ENCODE measurements around the gene SLC25A41.

The SLC25A41 gene

DNA sequence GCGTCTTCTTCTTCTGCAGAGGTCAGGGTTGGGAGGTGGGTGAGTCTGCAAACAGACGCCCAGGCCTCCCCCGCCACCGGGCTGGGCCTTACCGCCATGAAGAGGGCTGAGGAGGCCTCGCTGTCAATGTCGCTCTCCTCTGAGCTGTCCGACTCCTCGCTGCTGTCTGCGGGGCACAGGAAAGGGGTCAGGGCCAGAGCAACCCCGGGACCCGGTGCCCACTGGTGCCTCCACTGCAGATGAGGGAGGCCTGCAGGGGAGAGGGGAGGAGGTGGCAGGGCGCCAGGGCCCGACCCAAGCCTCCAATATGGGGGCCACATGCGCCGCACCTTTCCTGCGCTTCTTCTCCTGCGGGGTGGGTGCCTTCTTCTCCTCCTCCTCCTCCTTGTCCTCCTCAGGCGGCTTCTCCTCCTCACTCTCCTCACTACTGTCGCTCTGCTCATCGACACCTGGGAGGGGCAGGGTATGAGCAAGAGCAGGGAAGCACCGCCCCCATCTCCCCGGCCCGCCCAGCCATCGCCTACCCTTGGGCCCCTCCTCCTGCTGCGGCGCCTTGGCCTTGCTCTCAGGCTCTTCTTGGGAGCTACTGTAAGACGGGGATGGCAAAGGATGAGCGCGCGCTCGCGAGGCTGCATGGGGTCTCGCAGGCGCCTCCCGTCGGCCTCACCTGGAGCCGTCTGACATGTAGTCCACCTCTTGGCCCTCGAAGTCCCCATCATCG, 52.4 kb downstream of the SLC25A41 start:
- no peak overlapping the region for H3K23ac ChIP-seq (ENCODE audit: low read length)
- no CpG with 5 or more reads among the region's 40 CpGs for WGBS (ENCODE audit: extremely low coverage, insufficient coverage, low lambda C conversion rate)
- H3K18ac ChIP-seq (ENCODE audit: low read length), result no peak overlapping the region
- H2BK120ac ChIP-seq (ENCODE audit: low read depth, low read length), result no peak overlapping the region
- peaks cover 17% of the 10 kb centered on the region for H3K36me3 ChIP-seq (ENCODE audit: control insufficient read depth, insufficient read depth, low read length)
- H4K8ac ChIP-seq (ENCODE audit: low read depth, low read length), result no peak overlapping the region
- no peak overlapping the region for H3K27ac ChIP-seq (ENCODE audit: low read depth, low read length)
- no peaks in the 10 kb centered on the region for H3K79me2 ChIP-seq (ENCODE audit: control insufficient read depth, insufficient read depth, low read length)
- no peak overlapping the region for H2AK5ac ChIP-seq (ENCODE audit: low read length)
- no peak overlapping the region for H4K5ac ChIP-seq (ENCODE audit: low read length)
- no peak for DNase-seq
- H3K4ac ChIP-seq (ENCODE audit: low read depth, low read length), result no peak overlapping the region
- H3K9ac ChIP-seq (ENCODE audit: low read length), result no peak overlapping the region
- H3K27me3 ChIP-seq (ENCODE audit: insufficient read depth, low read length, poor library complexity), result no peaks in the 10 kb centered on the region
- no peak overlapping the region for H3K4me3 ChIP-seq (ENCODE audit: low read length)
- no peak overlapping the region for H3K4me2 ChIP-seq (ENCODE audit: low read length)
- no peak overlapping the region for H3K56ac ChIP-seq (ENCODE audit: low read length)
- H3K4me1 ChIP-seq (ENCODE audit: control insufficient read depth, low read depth, low read length), result no peaks in the 10 kb centered on the region
- H2BK15ac ChIP-seq (replicated peaks; ENCODE audit: low read depth), result no peak overlapping the region
- no peaks in the 10 kb centered on the region for H3K79me1 ChIP-seq (ENCODE audit: low read length)
- H2BK5ac ChIP-seq (ENCODE audit: low read length), result no peak overlapping the region

DNA sequence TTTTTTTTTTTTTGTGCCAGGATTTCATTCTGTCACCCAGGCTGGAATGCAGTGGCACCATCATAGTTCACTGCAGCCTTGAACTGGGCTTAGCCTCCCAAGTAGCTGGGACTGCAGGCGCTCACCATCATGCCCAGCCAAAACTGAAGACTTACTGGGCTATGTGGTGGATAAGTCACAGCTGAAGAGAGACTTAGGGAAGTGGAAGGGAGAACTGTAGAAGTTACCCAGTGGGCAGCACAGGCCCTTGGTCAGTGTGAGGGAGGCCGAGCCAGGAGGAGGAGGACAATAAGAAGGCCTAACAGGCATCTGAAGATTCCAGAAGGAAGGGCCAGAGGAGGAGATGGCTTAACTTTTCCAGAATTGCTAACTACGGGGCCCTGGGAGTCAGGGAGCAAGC, 53.8 kb downstream of the SLC25A41 start:
- Histone ChIP-seq H3K27me3 (ENCODE audit: insufficient read depth, low read length, poor library complexity) (no peaks in the 10 kb centered on the region), H3K27ac (ENCODE audit: low read depth, low read length) (no peak overlapping the region), H3K79me1 (ENCODE audit: low read length) (no peaks in the 10 kb centered on the region), H2AK5ac (ENCODE audit: low read length) (no peak overlapping the region), H3K56ac (ENCODE audit: low read length) (no peak overlapping the region), H3K4me2 (ENCODE audit: low read length) (no peak overlapping the region), H3K18ac (ENCODE audit: low read length) (no peak overlapping the region), H3K4me3 (ENCODE audit: low read length) (no peak overlapping the region), H3K4me1 (ENCODE audit: control insufficient read depth, low read depth, low read length) (no peaks in the 10 kb centered on the region), H2BK120ac (ENCODE audit: low read depth, low read length) (no peak overlapping the region), H3K9ac (ENCODE audit: low read length) (no peak overlapping the region), H2BK5ac (ENCODE audit: low read length) (no peak overlapping the region), H3K4ac (ENCODE audit: low read depth, low read length) (no peak overlapping the region), H2BK15ac (replicated peaks; ENCODE audit: low read depth) (no peak overlapping the region), H3K79me2 (ENCODE audit: control insufficient read depth, insufficient read depth, low read length) (no peaks in the 10 kb centered on the region), H4K5ac (ENCODE audit: low read length) (no peak overlapping the region), H3K36me3 (ENCODE audit: control insufficient read depth, insufficient read depth, low read length) (peaks cover 17% of the 10 kb centered on the region), H3K23ac (ENCODE audit: low read length) (no peak overlapping the region), H4K8ac (ENCODE audit: low read depth, low read length) (no peak overlapping the region)
- no CpG with 5 or more reads among the region's 3 CpGs for WGBS (ENCODE audit: extremely low coverage, insufficient coverage, low lambda C conversion rate)
- DNase-seq, result no peak

DNA sequence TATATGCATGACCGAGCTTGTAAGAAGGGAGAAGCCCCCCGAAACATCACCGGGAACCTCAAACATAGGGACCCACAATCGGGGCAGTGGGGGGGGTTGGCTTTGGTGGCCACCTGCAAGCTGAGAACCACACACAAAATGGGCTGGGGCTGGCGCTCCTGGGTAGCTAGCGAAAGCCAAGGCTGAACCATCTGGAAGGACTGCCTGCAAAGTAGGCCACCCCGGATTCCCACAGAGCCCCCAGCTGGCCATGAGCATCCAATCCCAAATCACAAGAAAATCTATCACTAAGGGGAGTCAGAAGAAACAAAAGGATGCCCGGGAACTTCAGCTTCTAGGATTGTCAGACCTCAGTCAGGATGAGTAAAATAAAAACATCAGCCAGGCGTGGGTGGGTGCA, 55.1 kb downstream of the SLC25A41 start:
- Histone ChIP-seq H3K27me3 (ENCODE audit: insufficient read depth, low read length, poor library complexity) (no peaks in the 10 kb centered on the region), H3K79me2 (ENCODE audit: control insufficient read depth, insufficient read depth, low read length) (no peaks in the 10 kb centered on the region), H3K79me1 (ENCODE audit: low read length) (no peaks in the 10 kb centered on the region), H2AK5ac (ENCODE audit: low read length) (no peak overlapping the region), H3K23ac (ENCODE audit: low read length) (no peak overlapping the region), H3K56ac (ENCODE audit: low read length) (no peak overlapping the region), H2BK120ac (ENCODE audit: low read depth, low read length) (no peak overlapping the region), H3K27ac (ENCODE audit: low read depth, low read length) (no peak overlapping the region), H4K8ac (ENCODE audit: low read depth, low read length) (no peak overlapping the region), H3K4me2 (ENCODE audit: low read length) (no peak overlapping the region), H3K4me3 (ENCODE audit: low read length) (no peak overlapping the region), H4K5ac (ENCODE audit: low read length) (no peak overlapping the region), H3K4ac (ENCODE audit: low read depth, low read length) (no peak overlapping the region), H3K4me1 (ENCODE audit: control insufficient read depth, low read depth, low read length) (peaks cover 3% of the 10 kb centered on the region), H2BK15ac (replicated peaks; ENCODE audit: low read depth) (no peak overlapping the region), H3K9ac (ENCODE audit: low read length) (no peak overlapping the region), H3K36me3 (ENCODE audit: control insufficient read depth, insufficient read depth, low read length) (peaks cover 15% of the 10 kb centered on the region), H2BK5ac (ENCODE audit: low read length) (no peak overlapping the region), H3K18ac (ENCODE audit: low read length) (no peak overlapping the region)
- WGBS (ENCODE audit: extremely low coverage, insufficient coverage, low lambda C conversion rate), result no CpG with 5 or more reads among the region's 9 CpGs
- DNase-seq, result no peak

DNA sequence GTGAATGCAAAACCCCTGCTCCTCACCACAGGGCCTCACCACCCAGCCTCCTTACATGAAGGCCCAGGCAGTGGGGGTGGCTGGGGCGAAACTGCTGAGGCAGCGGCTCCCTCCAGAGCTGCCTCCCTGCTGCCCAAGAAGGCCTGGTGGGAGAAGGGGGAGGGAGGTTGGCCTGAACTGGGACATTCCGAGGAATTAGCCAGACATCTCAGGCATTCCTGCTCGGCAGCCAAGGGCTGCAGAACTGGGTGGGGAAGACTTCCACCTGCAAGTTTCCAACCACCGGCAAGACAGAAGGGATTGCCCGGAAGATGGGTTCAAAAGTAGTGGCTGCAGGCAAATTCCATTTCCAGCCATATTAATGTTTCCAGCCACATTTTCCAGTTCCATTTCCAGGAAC, 55.5 kb downstream of the SLC25A41 start:
- no peak overlapping the region for H3K27ac ChIP-seq (ENCODE audit: low read depth, low read length)
- H2BK5ac ChIP-seq (ENCODE audit: low read length), result no peak overlapping the region
- H4K8ac ChIP-seq (ENCODE audit: low read depth, low read length), result no peak overlapping the region
- no peak overlapping the region for H3K4me2 ChIP-seq (ENCODE audit: low read length)
- no peak overlapping the region for H2AK5ac ChIP-seq (ENCODE audit: low read length)
- no peak overlapping the region for H3K9ac ChIP-seq (ENCODE audit: low read length)
- H3K56ac ChIP-seq (ENCODE audit: low read length), result no peak overlapping the region
- no peaks in the 10 kb centered on the region for H3K79me2 ChIP-seq (ENCODE audit: control insufficient read depth, insufficient read depth, low read length)
- peaks cover 12% of the 10 kb centered on the region for H3K36me3 ChIP-seq (ENCODE audit: control insufficient read depth, insufficient read depth, low read length)
- WGBS (ENCODE audit: extremely low coverage, insufficient coverage, low lambda C conversion rate), result no CpG with 5 or more reads among the region's 6 CpGs
- no peak overlapping the region for H3K4me3 ChIP-seq (ENCODE audit: low read length)
- H3K27me3 ChIP-seq (ENCODE audit: insufficient read depth, low read length, poor library complexity), result no peaks in the 10 kb centered on the region
- H3K4me1 ChIP-seq (ENCODE audit: control insufficient read depth, low read depth, low read length), result peaks cover 3% of the 10 kb centered on the region
- DNase-seq, result peak; percentile 88
- H4K5ac ChIP-seq (ENCODE audit: low read length), result no peak overlapping the region
- H2BK15ac ChIP-seq (replicated peaks; ENCODE audit: low read depth), result no peak overlapping the region
- H3K18ac ChIP-seq (ENCODE audit: low read length), result no peak overlapping the region
- H3K79me1 ChIP-seq (ENCODE audit: low read length), result no peaks in the 10 kb centered on the region
- no peak overlapping the region for H2BK120ac ChIP-seq (ENCODE audit: low read depth, low read length)
- H3K4ac ChIP-seq (ENCODE audit: low read depth, low read length), result no peak overlapping the region
- H3K23ac ChIP-seq (ENCODE audit: low read length), result no peak overlapping the region

DNA sequence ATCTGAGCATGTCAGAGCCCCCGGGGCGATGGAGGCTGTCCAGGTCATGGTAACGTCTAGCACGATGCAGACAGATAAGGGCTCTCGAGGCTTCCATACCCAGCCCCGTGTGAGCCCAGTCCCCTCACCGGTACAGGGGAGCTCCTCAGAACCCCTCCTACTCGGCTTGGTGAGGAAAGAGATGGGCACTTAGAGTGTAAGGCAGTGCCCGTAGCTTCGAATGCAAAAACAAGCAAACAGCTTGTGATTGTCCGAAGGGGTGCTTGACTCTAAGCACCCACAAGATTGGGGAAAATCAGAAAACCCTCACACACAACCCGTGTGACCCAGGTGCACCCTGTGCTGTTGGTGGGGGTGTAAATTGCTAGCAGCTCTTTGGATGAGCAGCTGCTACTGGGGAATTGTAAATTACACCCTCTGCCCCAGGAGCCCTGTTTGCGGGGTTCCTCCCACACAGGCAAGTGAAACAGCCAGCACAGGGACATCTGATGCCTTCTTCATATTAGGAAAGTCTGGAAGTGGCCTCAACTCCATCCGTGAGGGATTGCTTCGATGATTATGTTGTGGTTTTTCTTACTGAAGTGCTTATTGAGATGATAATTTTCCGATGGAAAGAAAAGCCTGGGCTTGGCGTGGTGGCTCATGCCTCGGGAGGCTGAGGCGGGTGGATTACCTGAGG, 56.9 kb downstream of the SLC25A41 start:
- no CpG with 5 or more reads among the region's 19 CpGs for WGBS (ENCODE audit: extremely low coverage, insufficient coverage, low lambda C conversion rate)
- no peak overlapping the region for H3K56ac ChIP-seq (ENCODE audit: low read length)

More for the DNA sequence above, 56.9 kb downstream of the SLC25A41 start:
- Histone ChIP-seq H3K79me1 (ENCODE audit: low read length) (no peaks in the 10 kb centered on the region), H3K27ac (ENCODE audit: low read depth, low read length) (no peak overlapping the region), H3K36me3 (ENCODE audit: control insufficient read depth, insufficient read depth, low read length) (peaks cover 12% of the 10 kb centered on the region), H4K5ac (ENCODE audit: low read length) (no peak overlapping the region), H2AK5ac (ENCODE audit: low read length) (no peak overlapping the region), H3K4me2 (ENCODE audit: low read length) (no peak overlapping the region), H3K4ac (ENCODE audit: low read depth, low read length) (no peak overlapping the region), H2BK5ac (ENCODE audit: low read length) (no peak overlapping the region), H3K4me1 (ENCODE audit: control insufficient read depth, low read depth, low read length) (peaks cover 4% of the 10 kb centered on the region), H3K27me3 (ENCODE audit: insufficient read depth, low read length, poor library complexity) (no peaks in the 10 kb centered on the region), H2BK120ac (ENCODE audit: low read depth, low read length) (no peak overlapping the region), H2BK15ac (replicated peaks; ENCODE audit: low read depth) (no peak overlapping the region), H3K79me2 (ENCODE audit: control insufficient read depth, insufficient read depth, low read length) (no peaks in the 10 kb centered on the region), H3K4me3 (ENCODE audit: low read length) (no peak overlapping the region), H3K18ac (ENCODE audit: low read length) (no peak overlapping the region), H3K23ac (ENCODE audit: low read length) (no peak overlapping the region), H4K8ac (ENCODE audit: low read depth, low read length) (no peak overlapping the region), H3K9ac (ENCODE audit: low read length) (no peak overlapping the region)
- no peak for DNase-seq

Data from mesendoderm (in vitro differentiated cells).